KMS-11 (cell line): Measurements from ENCODE around the gene PDE1C.

Experiments
- H2AFZ ChIP-seq: fragments of 200-600 bp; sonication (generic); 2 replicates; pipeline ENCODE4 v1.6.1; 2016; ENCODE audit warnings: antibody characterized with exemption, mixed run types, low read depth
- H3K27ac ChIP-seq: fragments of 200-600 bp; sonication (generic); 2 replicates; pipeline ENCODE4 v1.6.1; 2016; ENCODE audit warnings: mild to moderate bottlenecking, mixed run types
- H3K27me3 ChIP-seq: fragments of 200-600 bp; sonication (generic); 2 replicates; pipeline ENCODE4 v1.6.1; 2017; ENCODE audit warnings: mild to moderate bottlenecking, low read depth, mixed run types, moderate library complexity; ENCODE audit not compliant: insufficient read depth
- H3K36me3 ChIP-seq: fragments of 200-600 bp; sonication (generic); 2 replicates; pipeline ENCODE4 v1.6.1; 2017; ENCODE audit warnings: mild to moderate bottlenecking, mixed run types; ENCODE audit not compliant: insufficient read depth
- H3K4me1 ChIP-seq: fragments of 200-600 bp; sonication (generic); 2 replicates; pipeline ENCODE4 v1.6.1; 2016; ENCODE audit warnings: mild to moderate bottlenecking, low read depth, mixed run types; ENCODE audit not compliant: poor library complexity, severe bottlenecking
- H3K4me2 ChIP-seq: fragments of 200-600 bp; sonication (generic); 2 replicates; pipeline ENCODE4 v1.7.0; 2016; ENCODE audit warnings: mild to moderate bottlenecking, mixed run types
- H3K4me3 ChIP-seq: fragments of 200-600 bp; sonication (generic); IDR thresholded peaks from 2 replicates; pipeline ENCODE4 v1.6.1; 2017; ENCODE audit warnings: low read depth, low read length, mixed read lengths; ENCODE audit not compliant: insufficient read depth
- H3K79me2 ChIP-seq: fragments of 200-600 bp; sonication (generic); 2 replicates; pipeline ENCODE4 v1.6.1; 2016; ENCODE audit warnings: low read depth, mixed run types; ENCODE audit not compliant: insufficient read depth
- H3K9ac ChIP-seq: fragments of 200-600 bp; sonication (generic); 2 replicates; pipeline ENCODE4 v1.6.1; 2016; ENCODE audit warnings: mild to moderate bottlenecking, mixed run types
- H4K20me1 ChIP-seq: fragments of 200-600 bp; sonication (generic); 2 replicates; pipeline ENCODE4 v1.6.1; 2016; ENCODE audit warnings: mild to moderate bottlenecking, mixed run types; ENCODE audit not compliant: insufficient read depth
- TF ChIP-seq, protein P1 (sequence below): fragments of 200-600 bp; sonication (generic); conservative IDR thresholded peaks from 2 replicates; pipeline ENCODE4 v1.6.1; 2017; ENCODE audit warnings: low read depth, mild to moderate bottlenecking, antibody characterized with exemption, low read length, moderate library complexity, mixed read lengths

PDE1C gene

DNA sequence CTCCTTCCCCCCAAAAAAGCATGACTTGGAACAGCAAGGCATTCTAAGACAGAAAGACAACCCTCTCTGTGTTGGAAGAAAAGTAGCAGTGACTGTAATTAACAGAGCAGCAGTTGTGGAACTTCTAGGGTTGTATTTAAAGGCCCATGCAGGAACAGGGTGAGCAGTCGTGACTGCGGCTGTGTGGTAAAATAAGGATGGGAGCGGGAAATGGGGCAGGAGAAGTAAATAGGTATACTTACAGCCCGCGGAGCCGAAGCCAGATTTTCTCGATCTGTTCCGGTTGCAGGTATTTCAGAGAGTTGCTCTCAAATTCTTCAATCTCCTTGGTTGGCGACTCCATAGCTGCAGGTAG, 179 bp downstream of the PDE1C start:
- Histone ChIP-seq H3K27me3 (no peaks in the 10 kb centered on the region), H4K20me1 (no peaks in the 10 kb centered on the region), H3K9ac (no peak overlapping the region), H3K27ac (no peak overlapping the region), H3K79me2 (no peaks in the 10 kb centered on the region), H3K4me2 (no peak overlapping the region), H3K36me3 (no peaks in the 10 kb centered on the region), H2AFZ (no peak overlapping the region), H3K4me1 (peaks cover 11% of the 10 kb centered on the region), H3K4me3 (no peak overlapping the region)
- TF ChIP-seq, protein P1, sequence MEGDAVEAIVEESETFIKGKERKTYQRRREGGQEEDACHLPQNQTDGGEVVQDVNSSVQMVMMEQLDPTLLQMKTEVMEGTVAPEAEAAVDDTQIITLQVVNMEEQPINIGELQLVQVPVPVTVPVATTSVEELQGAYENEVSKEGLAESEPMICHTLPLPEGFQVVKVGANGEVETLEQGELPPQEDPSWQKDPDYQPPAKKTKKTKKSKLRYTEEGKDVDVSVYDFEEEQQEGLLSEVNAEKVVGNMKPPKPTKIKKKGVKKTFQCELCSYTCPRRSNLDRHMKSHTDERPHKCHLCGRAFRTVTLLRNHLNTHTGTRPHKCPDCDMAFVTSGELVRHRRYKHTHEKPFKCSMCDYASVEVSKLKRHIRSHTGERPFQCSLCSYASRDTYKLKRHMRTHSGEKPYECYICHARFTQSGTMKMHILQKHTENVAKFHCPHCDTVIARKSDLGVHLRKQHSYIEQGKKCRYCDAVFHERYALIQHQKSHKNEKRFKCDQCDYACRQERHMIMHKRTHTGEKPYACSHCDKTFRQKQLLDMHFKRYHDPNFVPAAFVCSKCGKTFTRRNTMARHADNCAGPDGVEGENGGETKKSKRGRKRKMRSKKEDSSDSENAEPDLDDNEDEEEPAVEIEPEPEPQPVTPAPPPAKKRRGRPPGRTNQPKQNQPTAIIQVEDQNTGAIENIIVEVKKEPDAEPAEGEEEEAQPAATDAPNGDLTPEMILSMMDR = no peak

DNA sequence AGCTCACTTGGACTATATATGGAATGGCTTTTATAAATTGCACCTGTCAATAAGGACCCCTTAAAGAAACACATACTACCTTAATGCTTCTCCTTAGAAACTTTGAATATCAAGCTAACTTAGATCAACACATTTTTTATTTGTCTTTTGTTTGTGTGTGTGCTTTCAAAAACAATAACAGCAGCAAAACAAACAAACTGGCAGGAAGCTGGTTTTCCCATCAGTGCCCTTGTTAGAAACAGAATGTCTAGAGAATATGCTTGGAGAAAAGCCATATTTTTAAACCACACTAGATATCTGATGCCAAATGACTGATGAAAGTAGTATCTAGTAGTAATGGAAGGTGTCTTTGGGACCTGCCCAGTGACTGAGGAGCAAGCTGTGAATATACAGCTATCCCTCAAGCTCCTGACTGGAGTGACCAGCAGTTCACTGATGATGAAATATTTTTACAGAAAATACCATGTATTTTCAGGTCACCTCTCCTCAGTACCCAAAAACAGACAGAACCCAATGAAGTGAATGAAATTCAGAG, 1.0 kb downstream of the PDE1C start:
- Histone ChIP-seq H3K79me2 (no peaks in the 10 kb centered on the region), H3K4me2 (no peak overlapping the region)

DNA sequence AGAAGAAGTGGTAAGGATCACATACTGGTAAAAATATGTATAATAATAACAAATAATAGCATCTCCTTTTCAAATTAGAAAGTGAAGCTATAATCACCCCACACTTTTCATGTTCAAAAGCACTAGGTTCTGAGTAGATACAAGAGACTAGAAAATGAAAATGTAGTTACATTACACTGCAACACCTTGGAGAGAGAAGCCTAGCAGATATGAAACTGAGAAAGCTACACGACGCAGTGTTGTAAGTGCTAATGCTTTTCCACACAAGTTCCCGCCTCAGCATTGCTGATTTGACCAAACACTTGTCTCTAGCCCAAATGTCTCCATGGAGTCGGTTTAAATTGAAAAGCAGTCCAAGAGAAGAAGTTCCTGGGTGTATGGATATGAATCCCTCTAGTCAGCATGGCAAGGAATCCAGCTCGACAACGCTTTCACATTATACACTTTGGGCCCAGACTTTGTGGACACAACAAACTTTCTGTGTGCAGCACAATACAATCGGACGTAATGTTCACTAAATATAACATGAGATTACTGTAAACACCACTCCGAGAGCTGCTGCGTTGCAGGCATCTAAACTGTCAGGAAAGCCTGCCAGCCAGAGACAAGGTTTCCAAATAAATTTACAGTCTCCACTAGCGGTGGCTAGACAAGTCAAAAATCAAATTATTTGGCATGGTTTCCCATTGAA, 1.7 kb downstream of the PDE1C start:
- Histone ChIP-seq H3K4me3 (no peak overlapping the region), H3K4me1 (peaks cover 11% of the 10 kb centered on the region), H3K79me2 (no peaks in the 10 kb centered on the region), H3K27me3 (no peaks in the 10 kb centered on the region), H3K4me2 (peak overlapping the region; percentile 1; the same call in 1 of the 2 replicates), H4K20me1 (no peaks in the 10 kb centered on the region), H3K27ac (no peak overlapping the region), H3K36me3 (no peaks in the 10 kb centered on the region), H2AFZ (no peak overlapping the region), H3K9ac (no peak overlapping the region)
- TF ChIP-seq, protein P1 = no peak

More for the DNA sequence above, 1.0 kb downstream of the PDE1C start:
- Histone ChIP-seq H3K4me1 (peaks cover 11% of the 10 kb centered on the region), H3K9ac (no peak overlapping the region), H3K4me3 (no peak overlapping the region), H3K36me3 (no peaks in the 10 kb centered on the region), H3K27ac (no peak overlapping the region), H3K27me3 (no peaks in the 10 kb centered on the region), H2AFZ (no peak overlapping the region), H4K20me1 (no peaks in the 10 kb centered on the region)
- TF ChIP-seq, protein P1 = no peak

DNA sequence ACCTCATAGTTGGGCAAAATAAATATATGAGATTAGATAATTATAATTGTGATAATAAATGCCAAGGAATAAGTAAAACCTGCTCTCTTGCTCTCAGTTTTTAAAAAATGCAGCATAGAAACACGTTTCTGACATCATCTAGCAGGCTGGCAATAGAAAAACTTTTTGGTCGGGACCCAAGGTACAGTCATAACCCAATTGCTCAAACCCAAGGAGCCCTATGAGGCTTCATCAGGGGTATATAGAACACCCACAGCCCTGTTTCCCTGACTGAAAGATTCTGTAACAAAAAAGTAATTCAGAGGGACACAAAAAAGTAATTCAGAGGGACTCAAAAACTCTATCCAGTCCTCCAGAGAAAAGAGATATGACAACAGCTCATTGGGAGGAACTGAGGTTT, 3.8 kb downstream of the PDE1C start:
- TF ChIP-seq, protein P1 = no peak
- H3K79me2 ChIP-seq = no peaks in the 10 kb centered on the region
- H3K4me1 ChIP-seq = peaks cover 11% of the 10 kb centered on the region
- no peak overlapping the region for H3K4me2 ChIP-seq
- H3K4me3 ChIP-seq = no peak overlapping the region
- H3K27me3 ChIP-seq = no peaks in the 10 kb centered on the region
- no peaks in the 10 kb centered on the region for H3K36me3 ChIP-seq
- no peak overlapping the region for H3K9ac ChIP-seq
- H3K27ac ChIP-seq = no peak overlapping the region
- no peak overlapping the region for H2AFZ ChIP-seq
- H4K20me1 ChIP-seq = no peaks in the 10 kb centered on the region
